ENCODE measurements around the gene KLRF2.
"Not testable (repeated sequence)": the region's sequence is repeated elsewhere in the genome, so short reads cannot be mapped to it uniquely, and the experiment has no call there.

Gene KLRF2

DNA sequence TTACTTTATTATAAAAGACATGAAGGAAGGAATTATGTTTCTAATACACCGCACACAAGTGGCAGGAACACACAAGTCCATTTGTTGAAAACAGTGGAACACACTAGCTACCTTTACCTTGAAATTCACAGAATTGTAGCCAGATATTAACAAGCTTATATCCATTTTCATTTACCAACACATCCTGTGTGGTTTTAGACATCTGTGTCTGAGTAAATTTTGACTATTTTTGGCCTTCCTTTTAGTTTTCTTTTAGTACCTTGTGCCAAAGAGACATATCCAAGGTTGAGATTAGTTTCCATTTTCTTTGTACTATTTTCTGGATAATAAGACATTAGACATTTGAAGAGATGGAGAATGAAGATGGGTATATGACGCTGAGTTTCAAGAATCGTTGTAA is at the start of gene KLRF2:
Gene KLRF2 (plus strand): TSS at position 244 of the 400 bp plus-strand sequence. CDS start 107 bp downstream, at position 351.
- DNase-seq, result no peak

DNA sequence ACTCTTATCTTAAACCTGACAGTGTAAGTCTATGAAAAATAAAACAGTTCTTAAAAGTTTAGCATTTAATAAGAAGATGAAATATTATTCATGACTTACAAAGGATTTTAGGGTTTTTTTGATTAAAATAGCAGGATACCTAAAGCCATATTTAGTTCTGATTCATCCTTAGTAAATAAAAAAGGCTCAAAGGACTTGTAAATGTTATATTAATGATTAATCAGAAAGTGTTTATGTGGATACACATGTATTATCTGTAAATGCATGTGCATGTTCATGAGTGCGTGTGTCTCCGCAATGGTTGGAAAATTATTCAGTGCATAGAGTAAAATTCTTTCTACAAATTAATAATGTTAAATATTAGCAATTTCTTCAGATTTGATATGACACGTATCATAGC is 49.6 kb upstream of the KLRF2 start:
- DNase-seq, result no peak

- no peak for DNase-seq
These were observed 37.9 kb upstream of the KLRF2 start for GRCh38 chr12:9843407-9843806.

DNA sequence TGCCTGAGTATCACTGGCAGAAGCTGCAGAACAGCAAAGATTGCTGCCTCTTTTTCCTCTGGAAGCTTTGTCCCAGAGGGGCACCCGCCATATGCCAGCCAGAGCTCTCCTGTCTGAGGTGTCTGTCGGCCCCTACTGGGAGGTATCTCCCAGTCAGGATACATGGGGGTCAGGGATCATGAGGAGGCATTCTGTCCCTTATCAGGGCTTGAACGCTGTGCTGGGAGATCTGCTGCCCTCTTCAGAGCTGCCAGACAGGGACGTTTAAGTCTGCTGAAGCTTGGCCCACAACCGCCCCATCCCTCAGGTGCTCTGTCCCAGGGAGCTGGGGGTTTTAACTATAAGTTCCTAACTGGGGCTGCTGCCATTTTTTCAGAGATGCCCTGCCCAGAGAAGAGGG is 32.4 kb upstream of the KLRF2 start:
- no peak for DNase-seq

GRCh38 chr12:9851050-9851449 is 30.2 kb upstream of the KLRF2 start:
- no peak for DNase-seq

DNA sequence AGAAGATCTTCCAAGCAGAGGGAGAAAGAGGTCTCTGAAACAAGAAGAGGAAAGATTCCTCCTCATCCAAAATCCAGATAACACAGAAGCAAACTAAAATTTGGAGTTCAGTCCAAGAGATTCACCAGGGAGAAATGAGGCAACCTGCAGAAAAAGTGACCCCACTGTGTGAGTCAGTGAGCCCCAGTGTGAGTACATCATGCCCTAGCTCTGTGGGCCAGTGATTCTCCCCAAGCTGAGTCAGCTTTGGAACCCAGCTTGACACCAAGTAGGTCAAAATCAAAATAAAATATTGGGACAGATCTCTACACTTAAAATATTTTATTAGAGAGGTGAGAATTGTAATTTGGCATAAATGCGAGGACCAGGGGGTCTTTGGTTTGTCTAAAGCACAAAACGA is 29.4 kb upstream of the KLRF2 start:
- DNase-seq, result no peak

- no peak for DNase-seq
These were observed 25.1 kb upstream of the KLRF2 start for GRCh38 chr12:9856151-9856550.

GRCh38 chr12:9856894-9857293 is 24.4 kb upstream of the KLRF2 start:
- DNase-seq, result no peak

DNA sequence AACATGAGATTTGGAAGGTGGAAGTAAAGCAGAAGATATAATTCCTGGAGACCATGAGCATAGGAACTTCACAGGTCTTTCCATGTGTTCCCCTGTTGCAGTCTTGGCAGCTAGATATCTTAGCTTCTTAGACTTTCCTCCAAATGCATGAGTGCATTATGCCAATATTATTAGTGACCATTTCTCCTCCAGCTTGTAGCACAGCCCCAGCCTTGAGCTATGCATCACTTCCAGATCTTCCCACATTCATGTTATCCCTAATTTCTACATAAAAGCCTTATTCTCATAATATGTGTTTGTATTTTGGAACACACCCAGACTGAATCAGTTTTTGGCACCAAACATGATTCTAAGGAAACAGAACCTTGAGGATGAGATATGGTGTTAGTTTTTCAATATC is 23.2 kb upstream of the KLRF2 start:
- DNase-seq, result no peak

GRCh38 chr12:9864913-9865675 is 16.2 kb upstream of the KLRF2 start:
- no peak for DNase-seq

GRCh38 chr12:9866860-9867269 is 14.4 kb upstream of the KLRF2 start:
- no peak for DNase-seq

- no peak for DNase-seq
These were observed 13.8 kb upstream of the KLRF2 start for GRCh38 chr12:9867531-9867930.

GRCh38 chr12:9868311-9868801 is 12.9 kb upstream of the KLRF2 start:
- DNase-seq, result no peak

- no peak for DNase-seq
These were observed 12.4 kb upstream of the KLRF2 start for GRCh38 chr12:9868951-9869306.

- no peak for DNase-seq
These were observed 11.8 kb upstream of the KLRF2 start, which contains the start of gene CLEC2B for GRCh38 chr12:9869307-9870161. CLEC2B (minus strand) TSS chr12:9869354.

DNA sequence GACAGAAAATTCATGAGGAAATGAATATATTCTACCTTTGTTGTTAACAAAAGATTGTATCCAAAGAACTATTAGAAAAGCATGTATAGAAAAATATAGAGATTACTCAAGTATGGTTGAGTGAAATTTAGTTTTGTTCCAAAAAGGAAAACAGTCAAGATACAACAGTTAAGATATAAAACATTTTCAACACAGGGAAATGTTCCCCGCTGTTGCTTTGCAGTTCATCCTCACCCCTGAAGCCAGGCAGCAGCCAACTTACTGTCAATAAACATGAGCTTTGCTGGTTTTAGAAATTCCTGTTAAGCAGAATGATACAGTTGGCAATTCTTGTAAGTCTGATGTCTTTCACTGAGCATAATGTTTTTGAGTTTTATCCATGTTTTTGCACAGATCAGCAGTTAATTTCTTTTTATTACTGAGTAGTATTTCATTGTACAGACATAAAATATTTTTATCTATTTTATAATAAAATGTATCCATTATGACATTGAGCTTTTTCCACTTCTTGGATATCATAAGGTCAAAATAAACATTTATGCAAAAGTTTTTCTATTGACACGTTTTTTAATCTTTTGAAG is 10.9 kb upstream of the KLRF2 start:
- DNase-seq, result no peak

DNA sequence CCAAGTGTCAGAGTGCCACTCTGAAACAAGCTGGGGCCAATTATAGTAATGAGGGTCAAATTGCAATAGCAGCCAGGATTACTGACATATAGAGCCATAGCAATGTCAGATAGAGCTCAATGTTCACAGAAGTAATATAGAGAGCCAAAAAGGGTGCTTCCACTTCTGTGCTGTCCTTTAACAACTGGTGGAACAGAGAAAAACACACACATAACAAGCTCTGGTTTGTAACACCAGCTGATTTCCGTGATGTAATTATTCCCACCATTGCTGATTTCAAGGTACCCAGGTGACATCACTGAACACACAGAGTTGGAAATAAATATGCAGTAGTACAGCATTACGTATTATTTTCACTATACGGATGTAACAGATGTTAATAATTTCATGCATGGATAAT is 9.1 kb upstream of the KLRF2 start:
- DNase-seq, result no peak

GRCh38 chr12:9872742-9873141 is 8.5 kb upstream of the KLRF2 start:
- no peak for DNase-seq

DNA sequence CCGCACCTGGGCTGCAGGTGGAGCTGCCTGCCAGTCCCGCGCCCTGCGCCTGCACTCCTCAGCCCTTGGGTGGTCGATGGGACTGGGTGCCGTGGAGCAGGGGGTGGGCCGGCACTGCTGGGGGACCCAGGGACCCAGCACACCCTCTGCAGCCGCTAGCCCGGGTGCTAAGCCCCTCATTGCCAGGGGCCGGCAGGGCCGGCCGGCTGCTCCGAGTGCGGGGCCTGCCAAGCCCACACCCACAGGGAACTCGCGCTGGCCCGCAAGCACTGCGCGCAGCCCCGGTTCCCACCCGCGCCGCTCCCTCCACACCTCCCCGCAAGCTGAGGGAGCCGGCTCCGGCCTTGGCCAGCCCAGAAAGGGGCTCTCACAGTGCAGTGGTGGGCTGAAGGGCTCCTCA is 5.2 kb upstream of the KLRF2 start:
- DNase-seq, result not testable (repeated sequence)

DNA sequence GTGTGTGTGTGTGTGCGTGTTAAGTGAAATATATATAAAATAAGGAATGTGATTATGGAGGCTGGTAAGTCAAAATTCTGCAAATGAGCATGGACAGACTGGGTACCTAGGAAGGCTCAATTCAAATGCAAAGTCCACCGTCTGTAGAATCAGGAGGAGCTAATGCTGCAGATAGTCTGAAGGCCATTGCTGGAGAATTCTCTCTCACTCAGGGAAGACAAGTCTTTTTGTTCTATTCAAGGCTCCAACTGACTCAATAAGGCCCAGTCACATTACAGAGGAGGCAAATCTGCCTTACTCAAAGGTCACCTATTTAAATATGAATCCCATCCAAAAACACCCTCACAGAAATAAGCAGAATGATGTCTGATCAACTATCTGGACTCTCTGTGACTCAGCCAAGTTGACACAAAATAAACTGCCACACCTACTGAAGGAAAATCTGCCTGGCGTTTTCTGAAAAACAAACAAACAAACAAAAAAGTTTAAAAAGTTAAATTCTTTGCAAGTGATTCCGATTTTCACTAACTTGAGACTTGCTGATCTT is 684 bp upstream of the KLRF2 start:
- no peak for DNase-seq

DNA sequence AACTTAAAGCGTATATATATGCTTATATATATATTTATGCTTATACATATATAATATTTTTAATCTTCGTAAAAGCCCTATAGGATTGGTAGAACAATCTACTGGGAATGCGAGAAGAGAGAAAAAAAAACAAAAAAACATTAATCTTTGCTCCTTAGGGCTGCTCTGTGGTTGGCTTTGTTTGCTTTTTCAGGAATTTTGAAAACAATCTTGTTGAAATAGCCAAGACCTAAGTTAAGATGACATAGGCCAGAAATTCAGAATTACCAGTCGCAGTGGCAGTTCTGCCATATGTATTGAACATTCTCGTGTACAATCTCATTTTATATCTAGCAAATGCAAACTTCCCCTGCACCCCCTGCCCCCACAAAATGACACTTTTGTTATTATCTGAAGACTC is 699 bp downstream of the KLRF2 start:
- no peak for DNase-seq

DNA sequence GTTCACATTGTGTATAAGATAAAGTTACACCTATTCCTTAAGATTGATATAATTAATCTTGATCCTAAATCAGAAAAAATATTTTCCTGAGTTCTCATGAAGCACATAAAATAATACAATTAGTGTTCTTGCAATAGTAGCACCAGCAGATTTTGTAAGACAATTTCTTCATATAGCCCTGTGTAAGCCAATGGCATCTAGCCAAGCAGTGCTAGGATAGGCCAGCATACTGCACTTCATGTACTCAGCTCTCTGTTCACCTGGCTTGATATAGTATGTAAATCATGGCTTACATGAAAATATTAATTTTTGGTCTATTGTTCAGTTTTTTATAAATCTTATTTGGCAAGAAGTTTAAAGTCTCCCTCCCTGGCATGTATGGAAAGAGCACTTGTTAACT is 1.9 kb downstream of the KLRF2 start:
- DNase-seq, result no peak

GRCh38 chr12:9888665-9889273 is 7.5 kb downstream of the KLRF2 start:
- no peak for DNase-seq
